HG03432 (cell line): Measurements from ENCODE around the gene DAW1.
"Not testable (repeated sequence)": the region's sequence is repeated elsewhere in the genome, so short reads cannot be mapped to it uniquely, and the experiment has no call there.

Source experiments
- ATAC-seq: cut with Tn5 transposase; IDR thresholded peaks from one replicate; pipeline ENCODE4 v1.9.1; 2021; ENCODE audit warnings: mild to moderate bottlenecking, moderate library complexity; ENCODE audit not compliant: unreplicated experiment

The DAW1 gene

GRCh38 chr2:227908266-227909054, 37.0 kb downstream of the DAW1 start:
- ATAC-seq, result no peak

GRCh38 chr2:227914362-227914761, 42.9 kb downstream of the DAW1 start:
- no peak for ATAC-seq

GRCh38 chr2:227921648-227922047, 50.2 kb downstream of the DAW1 start:
- no peak for ATAC-seq

GRCh38 chr2:227932001-227932400, 60.6 kb downstream of the DAW1 start:
- ATAC-seq, result no peak

- no peak for ATAC-seq
These were observed 61.0 kb downstream of the DAW1 start for GRCh38 chr2:227932403-227932802.

GRCh38 chr2:227933884-227934283, 62.5 kb downstream of the DAW1 start:
- ATAC-seq, result no peak

GRCh38 chr2:227936249-227936648, 64.8 kb downstream of the DAW1 start:
- ATAC-seq, result not testable (repeated sequence)

GRCh38 chr2:227939271-227940027, 68.0 kb downstream of the DAW1 start:
- ATAC-seq, result peak; percentile 66

GRCh38 chr2:227942021-227942420, 70.6 kb downstream of the DAW1 start:
- peak; percentile 75 for ATAC-seq

GRCh38 chr2:227942965-227943364, 71.5 kb downstream of the DAW1 start:
- no peak for ATAC-seq

- no peak for ATAC-seq
These were observed 88.9 kb downstream of the DAW1 start for GRCh38 chr2:227960317-227960716.

- ATAC-seq, result no peak
These were observed 100.3 kb downstream of the DAW1 start for GRCh38 chr2:227971619-227972230.

- ATAC-seq, result peak; percentile 61
These were observed 101.8 kb downstream of the DAW1 start for GRCh38 chr2:227973241-227973640.
